ENCODE results near the gene IFNLR1. TPM values are rescaled to one million over a fixed set of nuclear protein-coding genes. Genes with fewer than 3 reads are reported as not detected.

IFNLR1 gene
- total and polyA plus RNA-seq, 3 experiments from 2014 or later = 3.1 to 6.1 (median 5.4) TPM

GRCh38 chr1:24204116-24204515 lies 17.0 kb upstream of the IFNLR1 start:
- H3K27ac Mint-ChIP-seq = no peak overlapping the region
- DNase-seq = peak in 1 of 5 donors; percentile 36
- CTCF ChIA-PET = interaction anchor here (1.0 to 3.9 kb wide), 5 partner anchors 14 to 211 kb away, joined by 3 to 38 read pairs (median 3); no protein-coding TSS in a partner anchor

GRCh38 chr1:24203404-24203803 lies 16.3 kb upstream of the IFNLR1 start:
- H3K36me3 Mint-ChIP-seq = no peaks in the 10 kb centered on the region
- ChIA-PET CTCF (interaction anchor here (1.0 to 3.9 kb wide), 5 partner anchors 13 to 212 kb away, joined by 3 to 38 read pairs (median 3); no protein-coding TSS in a partner anchor), POLR2A (no interaction called here)
- no peak overlapping the region for H3K4me3 ChIP-seq (ENCODE audit: low read length)
- H3K36me3 ChIP-seq (ENCODE audit: insufficient read depth, low read length) = no peaks in the 10 kb centered on the region
- H3K27ac ChIP-seq (ENCODE audit: low read depth, low read length) = no peak overlapping the region
- peaks cover 5 to 6% (median 6%) of the 10 kb centered on the region in 3 donors for H3K4me1 Mint-ChIP-seq
- peaks cover 6% of the 10 kb centered on the region for H3K4me1 ChIP-seq (ENCODE audit: insufficient read depth, low read length)
- no peaks in the 10 kb centered on the region for H3K27me3 ChIP-seq (ENCODE audit: insufficient read depth, low read length, poor library complexity, severe bottlenecking)
- H3K27me3 Mint-ChIP-seq = peaks cover 4 to 7% of the 10 kb centered on the region in 2 donors
- DNase-seq = peak in 1 of 5 donors; percentile 25
- H3K4me3 Mint-ChIP-seq = no peak overlapping the region
- no peak overlapping the region for H3K27ac Mint-ChIP-seq
- H3K9me3 ChIP-seq (ENCODE audit: low read length) = no peaks in the 10 kb centered on the region
- no peaks in the 10 kb centered on the region for H3K9me3 Mint-ChIP-seq

More at GRCh38 chr1:24204116-24204515, 17.0 kb upstream of the IFNLR1 start:
- no peaks in the 10 kb centered on the region for H3K27me3 ChIP-seq (ENCODE audit: insufficient read depth, low read length, poor library complexity, severe bottlenecking)
- H3K4me3 Mint-ChIP-seq = no peak overlapping the region
- H3K9me3 ChIP-seq (ENCODE audit: low read length) = no peaks in the 10 kb centered on the region
- H3K27ac ChIP-seq (ENCODE audit: low read depth, low read length) = no peak overlapping the region
- peaks cover 5 to 6% (median 6%) of the 10 kb centered on the region in 3 donors for H3K4me1 Mint-ChIP-seq
- H3K36me3 ChIP-seq (ENCODE audit: insufficient read depth, low read length) = no peaks in the 10 kb centered on the region
- H3K9me3 Mint-ChIP-seq = no peaks in the 10 kb centered on the region
- POLR2A ChIA-PET = no interaction called here
- H3K36me3 Mint-ChIP-seq = no peaks in the 10 kb centered on the region
- peaks cover 6% of the 10 kb centered on the region for H3K4me1 ChIP-seq (ENCODE audit: insufficient read depth, low read length)
- peaks cover 4 to 7% of the 10 kb centered on the region in 2 donors for H3K27me3 Mint-ChIP-seq
- H3K4me3 ChIP-seq (ENCODE audit: low read length) = no peak overlapping the region

GRCh38 chr1:24202987-24203386 lies 15.9 kb upstream of the IFNLR1 start:
- H3K9me3 Mint-ChIP-seq = no peaks in the 10 kb centered on the region
- H3K36me3 Mint-ChIP-seq = no peaks in the 10 kb centered on the region
- DNase-seq = peak in 1 of 5 donors; percentile 6
- no peak overlapping the region for H3K4me3 ChIP-seq (ENCODE audit: low read length)
- no peak overlapping the region for H3K27ac Mint-ChIP-seq
- H3K36me3 ChIP-seq (ENCODE audit: insufficient read depth, low read length) = no peaks in the 10 kb centered on the region
- ChIA-PET POLR2A (interaction anchor here (0.5 kb wide), 1 partner anchor 282 kb away, joined by 3 read pairs; no protein-coding TSS in a partner anchor), CTCF (interaction anchor here (1.0 to 3.9 kb wide), 5 partner anchors 13 to 239 kb away, joined by 3 to 38 read pairs (median 3); no protein-coding TSS in a partner anchor)
- peaks cover 5 to 6% (median 6%) of the 10 kb centered on the region in 3 donors for H3K4me1 Mint-ChIP-seq
- no peaks in the 10 kb centered on the region for H3K9me3 ChIP-seq (ENCODE audit: low read length)
- H3K4me3 Mint-ChIP-seq = no peak overlapping the region
- H3K27me3 ChIP-seq (ENCODE audit: insufficient read depth, low read length, poor library complexity, severe bottlenecking) = no peaks in the 10 kb centered on the region
- no peak overlapping the region for H3K27ac ChIP-seq (ENCODE audit: low read depth, low read length)
- H3K27me3 Mint-ChIP-seq = peaks cover 4 to 7% of the 10 kb centered on the region in 2 donors
- H3K4me1 ChIP-seq (ENCODE audit: insufficient read depth, low read length) = peaks cover 6% of the 10 kb centered on the region

GRCh38 chr1:24202556-24202955 lies 15.5 kb upstream of the IFNLR1 start:
- no peak overlapping the region for H3K27ac ChIP-seq (ENCODE audit: low read depth, low read length)
- H3K27ac Mint-ChIP-seq = no peak overlapping the region
- no peaks in the 10 kb centered on the region for H3K27me3 ChIP-seq (ENCODE audit: insufficient read depth, low read length, poor library complexity, severe bottlenecking)
- H3K9me3 Mint-ChIP-seq = no peaks in the 10 kb centered on the region
- ChIA-PET POLR2A (interaction anchor here (0.5 kb wide), 1 partner anchor 282 kb away, joined by 3 read pairs; no protein-coding TSS in a partner anchor), CTCF (interaction anchor here (0.8 to 10.1 kb wide), 13 partner anchors 15 to 440 kb away, joined by 3 to 276 read pairs (median 4); partner anchors contain the start of genes IFNLR1, NIPAL3 and STPG1)
- no peaks in the 10 kb centered on the region for H3K9me3 ChIP-seq (ENCODE audit: low read length)
- H3K4me1 Mint-ChIP-seq = peaks cover 5 to 6% (median 6%) of the 10 kb centered on the region in 3 donors
- no peaks in the 10 kb centered on the region for H3K36me3 Mint-ChIP-seq
- H3K4me3 Mint-ChIP-seq = no peak overlapping the region
- H3K36me3 ChIP-seq (ENCODE audit: insufficient read depth, low read length) = no peaks in the 10 kb centered on the region
- H3K4me3 ChIP-seq (ENCODE audit: low read length) = no peak overlapping the region
- DNase-seq = no peak
- H3K4me1 ChIP-seq (ENCODE audit: insufficient read depth, low read length) = peaks cover 6% of the 10 kb centered on the region
- peaks cover 4 to 7% of the 10 kb centered on the region in 2 donors for H3K27me3 Mint-ChIP-seq

GRCh38 chr1:24201941-24202440 lies 14.9 kb upstream of the IFNLR1 start:
- Mint-ChIP-seq H3K4me3 (no peak overlapping the region), H3K27me3 (peaks cover 4 to 7% of the 10 kb centered on the region in 2 donors), H3K4me1 (peaks cover 5 to 6% (median 6%) of the 10 kb centered on the region in 3 donors), H3K9me3 (no peaks in the 10 kb centered on the region), H3K27ac (no peak overlapping the region), H3K36me3 (no peaks in the 10 kb centered on the region)
- peaks cover 6% of the 10 kb centered on the region for H3K4me1 ChIP-seq (ENCODE audit: insufficient read depth, low read length)
- H3K9me3 ChIP-seq (ENCODE audit: low read length) = no peaks in the 10 kb centered on the region
- DNase-seq = peak; percentile 29 to 57 (median 41)
- ChIA-PET POLR2A (no interaction called here), CTCF (interaction anchor here (0.8 to 10.1 kb wide), 15 partner anchors 14 to 440 kb away, joined by 3 to 276 read pairs (median 4); partner anchors contain the start of genes IFNLR1, NIPAL3 and STPG1)
- H3K36me3 ChIP-seq (ENCODE audit: insufficient read depth, low read length) = no peaks in the 10 kb centered on the region
- no peak overlapping the region for H3K27ac ChIP-seq (ENCODE audit: low read depth, low read length)
- no peak overlapping the region for H3K4me3 ChIP-seq (ENCODE audit: low read length)
- no peaks in the 10 kb centered on the region for H3K27me3 ChIP-seq (ENCODE audit: insufficient read depth, low read length, poor library complexity, severe bottlenecking)

GRCh38 chr1:24199291-24199900 lies 12.3 kb upstream of the IFNLR1 start:
- Histone ChIP-seq H3K27ac (ENCODE audit: low read depth, low read length) (no peak overlapping the region), H3K4me3 (ENCODE audit: low read length) (peak overlapping the region; percentile 29), H3K36me3 (ENCODE audit: insufficient read depth, low read length) (no peaks in the 10 kb centered on the region), H3K9me3 (ENCODE audit: low read length) (no peaks in the 10 kb centered on the region), H3K4me1 (ENCODE audit: insufficient read depth, low read length) (peaks cover 6% of the 10 kb centered on the region), H3K27me3 (ENCODE audit: insufficient read depth, low read length, poor library complexity, severe bottlenecking) (no peaks in the 10 kb centered on the region)
- Mint-ChIP-seq H3K36me3 (no peaks in the 10 kb centered on the region), H3K4me1 (peaks cover 5 to 6% (median 6%) of the 10 kb centered on the region in 3 donors), H3K4me3 (peak overlapping the region in 5 of 7 donors; percentile 4 to 65 (median 19)), H3K27ac (peak overlapping the region in 4 of 8 donors; percentile 27 to 87 (median 66)), H3K27me3 (peaks cover 0 to 4% of the 10 kb centered on the region in 2 donors), H3K9me3 (no peaks in the 10 kb centered on the region)
- peak; percentile 66 to 83 (median 70) for DNase-seq
- CTCF ChIA-PET = interaction anchor here (0.6 to 10.1 kb wide), 39 partner anchors 10 to 636 kb away, joined by 3 to 276 read pairs (median 4); partner anchors contain the start of genes IFNLR1, NIPAL3, RCAN3 and STPG1
- POLR2A ChIA-PET = interaction anchor here (0.7 to 2.9 kb wide), 2 partner anchors 192 to 443 kb away, joined by 3 to 13 read pairs; no protein-coding TSS in a partner anchor

- H3K9me3 Mint-ChIP-seq = no peaks in the 10 kb centered on the region
- H3K36me3 Mint-ChIP-seq = no peaks in the 10 kb centered on the region
- no peak overlapping the region for H3K27ac Mint-ChIP-seq
- peaks cover 6% of the 10 kb centered on the region for H3K4me1 ChIP-seq (ENCODE audit: insufficient read depth, low read length)
- no peak overlapping the region for H3K27ac ChIP-seq (ENCODE audit: low read depth, low read length)
- no peaks in the 10 kb centered on the region for H3K27me3 ChIP-seq (ENCODE audit: insufficient read depth, low read length, poor library complexity, severe bottlenecking)
- ChIA-PET CTCF (interaction anchor here (0.7 to 10.1 kb wide), 36 partner anchors 11 to 636 kb away, joined by 3 to 276 read pairs (median 6); partner anchors contain the start of genes IFNLR1, NIPAL3, RCAN3 and STPG1), POLR2A (interaction anchor here (0.7 to 2.9 kb wide), 2 partner anchors 193 to 443 kb away, joined by 3 to 13 read pairs; no protein-coding TSS in a partner anchor)
- H3K36me3 ChIP-seq (ENCODE audit: insufficient read depth, low read length) = no peaks in the 10 kb centered on the region
- H3K4me3 ChIP-seq (ENCODE audit: low read length) = no peak overlapping the region
- DNase-seq = no peak
- no peaks in the 10 kb centered on the region for H3K9me3 ChIP-seq (ENCODE audit: low read length)
- H3K4me3 Mint-ChIP-seq = no peak overlapping the region
- peaks cover 0 to 2% of the 10 kb centered on the region in 2 donors for H3K27me3 Mint-ChIP-seq
- H3K4me1 Mint-ChIP-seq = peaks cover 5 to 6% (median 6%) of the 10 kb centered on the region in 3 donors
These were observed 11.7 kb upstream of the IFNLR1 start for GRCh38 chr1:24198766-24199165.
